ENCODE data around the gene UBR3.

GRCh38 chr2:169965495-169965894 is 138.2 kb downstream of the UBR3 start:
- TF ChIP-seq CTCF (IDR thresholded peaks at IDR 0.05): no peak
- TF ChIP-seq EP300 (IDR thresholded peaks at IDR 0.05): no peak
- TF ChIP-seq POLR2A (IDR thresholded peaks at IDR 0.05): no peak
